HG03095 (cell line): ENCODE results near the gene AUTS2.

Experiments used
- ATAC-seq: cut with Tn5 transposase; IDR thresholded peaks from one replicate; pipeline ENCODE4 v1.9.1; 2021; ENCODE audit warnings: moderate library complexity; ENCODE audit not compliant: unreplicated experiment

The AUTS2 gene

DNA sequence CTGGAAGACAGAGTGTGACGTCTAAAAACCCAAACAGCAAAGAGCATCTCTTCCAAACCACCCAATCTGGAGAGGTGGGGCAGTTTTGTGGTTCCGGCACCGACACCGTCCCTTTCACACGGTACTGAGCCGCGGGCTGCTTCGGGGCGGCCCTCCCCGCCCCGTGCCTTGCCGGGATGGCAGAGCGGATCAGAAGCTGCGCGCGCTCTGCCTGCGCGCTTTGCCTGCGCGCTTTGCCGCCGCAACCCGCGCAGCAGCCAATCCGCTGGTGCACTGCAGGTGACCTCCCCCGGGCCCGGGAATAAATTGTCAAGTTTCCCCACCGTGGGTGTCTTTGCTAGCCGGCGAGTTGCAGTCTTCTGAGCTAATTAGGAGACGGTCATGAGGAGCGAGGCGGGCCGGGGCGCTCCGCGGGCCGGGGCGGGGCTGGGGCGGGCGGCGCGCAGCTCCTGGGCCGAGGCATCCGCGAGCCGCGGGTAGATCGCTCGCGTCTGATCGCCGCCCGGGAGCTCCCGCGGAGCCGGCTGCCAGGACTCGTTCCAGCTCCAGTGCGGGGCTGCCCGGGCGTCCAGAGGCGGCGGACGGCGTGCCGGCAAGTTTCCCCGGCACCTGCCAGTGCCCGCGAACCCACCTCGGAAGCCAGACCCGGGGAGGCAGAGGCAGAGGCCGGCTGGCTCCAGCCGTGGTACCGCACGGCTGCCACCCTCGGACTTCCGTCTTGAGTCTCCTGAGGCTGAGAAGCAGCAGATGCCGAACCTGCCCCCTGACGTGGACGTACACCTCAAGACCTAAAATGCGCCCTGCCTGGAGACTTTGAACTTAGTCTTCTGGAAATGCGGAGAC is 997.7 kb downstream of the AUTS2 start:
- ATAC-seq = no peak

GRCh38 chr7:70596598-70596913 is 998.3 kb downstream of the AUTS2 start:
- ATAC-seq = no peak

DNA sequence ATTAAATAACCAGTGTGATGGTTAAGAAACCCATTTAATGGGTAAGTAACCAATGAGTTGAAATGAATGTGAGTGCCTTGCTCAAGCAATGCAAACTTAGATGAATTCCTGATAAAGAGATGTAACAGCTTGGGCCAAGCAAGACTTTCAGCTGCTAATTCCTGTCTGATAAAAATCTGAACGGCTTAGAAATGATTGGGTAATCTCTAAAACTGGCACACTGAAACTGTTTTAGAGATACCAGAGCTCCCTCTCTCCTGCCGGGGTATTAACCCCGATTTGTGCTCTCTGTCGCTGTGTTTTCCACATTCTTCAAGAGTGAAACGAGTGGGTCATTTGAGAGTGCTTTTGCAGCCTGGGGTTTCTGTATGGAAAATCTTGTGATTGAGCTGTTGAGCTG is 998.8 kb downstream of the AUTS2 start:
- ATAC-seq = no peak

GRCh38 chr7:70598976-70599375 is 1000.7 kb downstream of the AUTS2 start:
- no peak for ATAC-seq

DNA sequence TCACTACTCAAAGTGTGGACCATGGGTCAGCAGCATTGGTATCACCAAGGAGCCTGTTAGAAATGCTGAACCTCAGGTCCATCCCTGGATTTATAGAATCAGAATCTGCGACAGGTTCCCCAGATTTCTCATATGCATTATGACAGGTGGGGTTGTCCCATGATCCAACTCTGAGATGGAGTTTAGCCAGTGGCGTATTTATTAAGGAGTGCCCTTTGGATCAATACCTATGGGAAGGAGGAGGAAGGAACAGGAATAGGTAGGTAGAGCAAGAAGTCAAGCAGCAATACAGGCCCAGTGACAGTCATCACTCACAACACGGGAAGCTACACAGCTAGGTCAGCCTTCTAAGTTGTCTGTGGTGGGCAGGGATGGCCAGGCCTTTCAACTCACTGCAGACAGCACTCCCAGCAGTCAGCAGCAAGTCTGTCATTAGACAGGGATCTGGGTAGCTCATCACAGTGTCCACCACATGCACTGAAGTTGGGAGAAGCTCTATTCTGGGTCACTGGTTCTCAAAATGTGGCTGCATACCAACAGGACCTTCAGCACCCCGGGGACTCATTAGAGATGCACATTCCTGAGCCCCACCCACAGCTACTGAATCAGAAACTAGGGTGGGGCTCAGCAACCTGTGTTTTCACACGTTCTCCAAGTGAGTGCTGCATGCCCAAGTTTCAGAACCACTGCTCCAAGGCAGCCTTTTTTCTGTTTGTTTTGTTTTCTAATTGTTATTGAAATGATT is 1001.3 kb downstream of the AUTS2 start:
- no peak for ATAC-seq

GRCh38 chr7:70600993-70601392 is 1002.7 kb downstream of the AUTS2 start:
- no peak for ATAC-seq

- no peak for ATAC-seq
Observed at GRCh38 chr7:70602117-70602516, 1003.8 kb downstream of the AUTS2 start.

DNA sequence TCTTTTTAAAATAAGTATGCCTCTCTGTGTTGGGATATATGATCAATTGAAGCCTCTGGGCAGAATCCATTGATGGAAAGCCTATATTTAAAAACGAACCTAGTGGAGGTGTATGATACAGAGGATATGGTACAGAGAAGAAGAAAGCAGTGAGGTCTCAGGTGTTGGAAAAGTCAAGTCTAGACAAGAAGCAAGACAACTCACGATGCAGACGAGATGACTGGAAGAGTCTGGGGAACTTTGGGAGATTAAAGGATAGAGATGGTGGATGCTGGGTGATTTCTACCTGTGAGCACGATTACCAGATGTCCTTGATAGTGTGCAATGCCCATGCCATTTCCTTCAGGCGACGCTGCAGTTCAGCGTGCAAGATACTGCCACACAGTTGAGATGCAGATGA is 1009.0 kb downstream of the AUTS2 start:
- ATAC-seq = no peak

- ATAC-seq = no peak
Observed at GRCh38 chr7:70607759-70608158, 1009.5 kb downstream of the AUTS2 start.

- ATAC-seq = no peak
Observed at GRCh38 chr7:70608229-70608628, 1010.0 kb downstream of the AUTS2 start.

- ATAC-seq = no peak
Observed at GRCh38 chr7:70612811-70613210, 1014.5 kb downstream of the AUTS2 start.

DNA sequence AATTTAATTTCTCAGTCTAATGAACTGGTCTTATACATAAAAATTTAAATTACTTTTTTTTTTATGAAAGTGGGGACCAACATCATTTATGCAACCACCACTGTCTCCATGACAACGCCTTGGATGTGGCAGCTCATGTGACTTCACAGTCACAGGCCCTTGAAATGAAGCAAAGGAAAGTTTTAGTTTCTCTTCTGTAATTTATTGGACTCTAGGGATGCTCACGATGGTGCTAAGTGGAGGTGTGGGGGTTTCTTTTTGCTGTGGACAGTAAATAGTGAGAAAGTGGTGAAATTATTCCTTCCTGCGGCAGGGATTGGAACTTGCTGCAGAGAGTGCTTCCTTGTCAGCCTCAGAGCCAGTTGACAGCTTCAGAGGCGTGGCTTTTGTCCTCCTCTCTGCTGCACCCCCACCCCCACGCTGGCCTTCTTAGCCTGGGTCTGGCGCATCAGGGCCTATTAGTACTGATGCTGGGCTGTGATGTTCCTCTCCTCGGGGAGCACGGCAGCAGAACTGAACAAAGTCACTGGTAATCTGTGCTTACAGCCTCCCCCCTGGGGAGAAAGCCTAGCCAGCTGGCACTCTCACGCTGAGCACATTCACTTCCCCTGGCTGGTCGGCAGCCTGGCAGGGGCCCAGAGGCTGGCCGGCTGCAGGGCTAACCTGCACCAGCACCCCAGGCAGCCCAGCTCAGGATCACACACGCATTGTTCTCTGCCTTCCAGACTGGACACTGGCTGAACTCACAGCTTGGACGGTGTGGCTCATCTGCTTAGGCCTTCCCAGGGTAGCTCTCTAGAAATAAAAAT is 1016.2 kb downstream of the AUTS2 start:
- ATAC-seq = no peak

DNA sequence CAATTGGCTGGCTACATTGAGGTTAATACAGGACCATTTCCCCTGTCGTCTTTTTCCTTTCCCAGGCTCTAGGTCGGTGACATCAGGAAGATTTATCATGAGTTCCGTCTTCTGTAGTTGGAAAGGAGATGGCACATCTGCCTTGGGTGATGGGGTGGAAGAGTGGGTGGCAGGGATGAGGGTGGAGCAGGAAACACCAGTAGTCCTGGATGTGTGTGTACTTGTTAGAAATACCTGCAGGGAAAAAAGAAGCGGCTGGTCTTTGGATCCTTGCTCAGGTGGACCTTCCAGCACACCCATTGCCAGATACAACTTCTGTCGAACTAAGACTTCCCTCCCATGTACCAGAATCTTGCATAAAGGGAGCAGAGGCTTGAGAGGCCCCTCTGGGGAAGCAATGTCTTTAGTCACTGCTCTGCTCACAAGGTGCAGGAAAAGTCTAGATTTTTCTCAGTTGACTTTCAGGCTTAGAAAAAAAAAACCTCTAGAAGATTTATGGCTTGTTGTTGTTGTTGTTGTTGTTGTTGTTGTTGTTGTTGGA is 1016.9 kb downstream of the AUTS2 start:
- ATAC-seq = no peak

- ATAC-seq = no peak
Observed at GRCh38 chr7:70616211-70616610, 1017.9 kb downstream of the AUTS2 start.

DNA sequence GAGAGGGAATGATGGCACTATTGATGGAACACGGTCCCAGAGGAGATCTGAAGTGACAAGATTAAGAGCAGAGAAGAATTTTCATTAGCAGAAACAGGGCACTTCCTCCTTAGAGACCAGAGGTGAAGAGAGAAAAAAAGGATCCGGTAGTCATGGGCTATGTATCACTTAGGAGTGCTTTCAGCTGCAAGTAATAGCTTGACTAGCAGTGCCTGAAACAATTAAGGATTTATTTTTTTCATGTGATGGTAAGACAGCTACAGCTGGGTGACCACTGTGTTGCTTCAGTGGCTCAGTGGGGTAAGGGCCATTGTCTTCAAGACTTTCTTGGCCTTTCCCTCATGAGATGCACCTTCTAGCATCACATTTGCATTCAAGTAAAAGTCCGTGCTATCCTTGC is 1018.5 kb downstream of the AUTS2 start:
- no peak for ATAC-seq

DNA sequence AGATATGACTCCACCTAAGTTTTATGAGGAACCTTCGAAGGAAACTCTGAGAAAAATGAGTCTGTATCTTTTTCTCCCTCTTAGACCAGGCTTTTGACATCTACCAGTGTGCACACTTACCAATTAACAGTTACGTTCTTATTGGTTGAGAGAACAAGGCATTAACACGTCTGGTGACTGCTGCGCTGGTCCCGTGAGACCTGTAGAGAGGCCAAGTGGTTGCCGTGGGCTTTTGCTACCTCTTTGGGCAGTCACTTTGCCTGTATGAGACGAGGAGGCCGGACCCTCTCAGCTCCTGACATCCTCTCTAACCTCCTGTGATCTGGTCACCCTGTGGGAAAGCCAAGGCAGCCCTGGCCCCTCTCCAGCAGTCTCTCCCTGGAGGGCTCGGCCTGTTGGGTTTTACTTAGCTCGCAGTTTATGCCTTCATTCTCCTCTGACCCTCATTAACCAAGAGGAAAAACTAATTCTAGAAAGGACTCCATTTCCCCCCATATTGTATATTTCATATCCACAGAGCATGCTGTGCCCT is 1019.8 kb downstream of the AUTS2 start:
- ATAC-seq = no peak

- no peak for ATAC-seq
Observed at GRCh38 chr7:70619130-70619529, 1020.9 kb downstream of the AUTS2 start.

DNA sequence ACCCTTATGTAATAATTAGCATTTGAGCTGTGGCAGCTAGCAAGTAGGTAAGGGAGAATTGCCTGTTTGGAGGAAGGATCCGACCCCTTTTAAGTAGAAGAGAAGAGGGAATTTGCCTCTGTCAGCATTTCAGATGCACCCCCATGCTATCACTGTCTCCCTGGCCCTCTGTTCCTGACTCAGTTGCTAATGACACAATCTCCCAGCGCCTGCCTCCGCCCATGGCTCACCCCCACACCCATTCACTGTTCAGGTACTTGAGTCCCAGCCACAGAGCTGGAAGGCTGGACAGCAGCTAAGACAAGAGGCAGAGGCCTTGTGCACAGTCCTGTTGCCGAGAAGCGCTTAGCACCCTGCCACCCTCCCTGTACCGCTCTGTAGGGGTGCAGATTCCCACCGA is 1021.4 kb downstream of the AUTS2 start:
- ATAC-seq = no peak

DNA sequence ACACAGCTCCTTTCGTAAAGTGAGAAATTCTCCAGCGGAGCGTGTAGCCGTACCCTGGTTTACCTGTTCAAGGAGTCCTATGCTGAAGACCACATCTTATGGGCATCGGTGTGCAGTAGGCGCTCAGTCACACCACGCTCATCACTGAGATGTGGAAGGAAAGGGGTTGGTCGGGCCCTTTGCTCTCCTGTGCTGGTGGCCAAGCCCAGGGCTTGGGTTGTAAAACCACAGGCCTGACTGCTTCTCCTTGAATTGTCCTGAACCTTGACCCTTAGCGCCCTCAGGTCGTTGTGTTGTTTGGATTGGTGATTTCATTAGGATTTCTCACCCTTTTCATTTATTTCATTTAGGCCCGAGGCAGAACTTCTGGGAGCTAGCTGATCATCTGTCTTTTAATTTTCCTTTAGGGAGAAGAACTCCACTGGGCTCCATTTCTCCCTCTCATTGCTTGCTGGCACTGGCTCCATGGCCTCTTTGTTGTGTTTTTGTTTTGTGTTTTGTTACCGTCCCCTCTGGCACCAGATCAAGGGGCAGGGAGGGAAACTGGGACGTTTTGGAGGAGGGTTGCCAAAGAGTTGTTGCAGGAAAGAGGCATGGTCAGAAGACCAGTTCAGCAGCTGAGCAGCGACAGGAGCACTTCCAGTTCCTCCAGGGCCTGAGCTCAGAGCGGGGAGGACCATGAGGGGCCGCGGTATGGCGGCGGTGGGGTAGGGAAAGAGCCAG is 1022.2 kb downstream of the AUTS2 start:
- no peak for ATAC-seq

GRCh38 chr7:70621954-70622600 is 1023.8 kb downstream of the AUTS2 start:
- ATAC-seq = no peak
